ENCODE measurements around the gene RHBDF1. TPM values are rescaled to one million over a fixed set of nuclear protein-coding genes. Genes with fewer than 3 reads are reported as not detected.

The RHBDF1 gene
- polyA plus RNA-seq, 3 donors: 0.20 TPM; not detected in 2

DNA sequence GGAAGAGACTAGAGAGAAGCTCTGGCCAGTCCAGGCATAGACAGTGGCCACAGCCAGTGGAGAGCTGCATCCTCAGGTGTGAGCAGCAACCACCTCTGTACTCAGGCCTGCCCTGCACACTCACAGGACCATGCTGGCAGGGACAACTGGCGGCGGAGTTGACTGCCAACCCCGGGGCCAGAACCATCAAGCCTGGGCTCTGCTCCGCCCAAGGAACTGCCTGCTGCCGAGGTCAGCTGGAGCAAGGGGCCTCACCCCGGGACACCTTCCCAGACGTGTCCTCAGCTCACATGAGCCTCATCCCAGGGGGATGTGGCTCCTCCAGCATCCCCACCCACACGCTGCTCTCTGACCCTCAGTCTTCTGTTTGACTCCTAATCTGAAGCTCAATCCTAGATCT lies 3.2 kb downstream of the RHBDF1 start:
- WGBS (ENCODE audit: insufficient coverage): 95% methylated on average over 7 of the region's 8 CpGs
- TF ChIP-seq, protein P1, sequence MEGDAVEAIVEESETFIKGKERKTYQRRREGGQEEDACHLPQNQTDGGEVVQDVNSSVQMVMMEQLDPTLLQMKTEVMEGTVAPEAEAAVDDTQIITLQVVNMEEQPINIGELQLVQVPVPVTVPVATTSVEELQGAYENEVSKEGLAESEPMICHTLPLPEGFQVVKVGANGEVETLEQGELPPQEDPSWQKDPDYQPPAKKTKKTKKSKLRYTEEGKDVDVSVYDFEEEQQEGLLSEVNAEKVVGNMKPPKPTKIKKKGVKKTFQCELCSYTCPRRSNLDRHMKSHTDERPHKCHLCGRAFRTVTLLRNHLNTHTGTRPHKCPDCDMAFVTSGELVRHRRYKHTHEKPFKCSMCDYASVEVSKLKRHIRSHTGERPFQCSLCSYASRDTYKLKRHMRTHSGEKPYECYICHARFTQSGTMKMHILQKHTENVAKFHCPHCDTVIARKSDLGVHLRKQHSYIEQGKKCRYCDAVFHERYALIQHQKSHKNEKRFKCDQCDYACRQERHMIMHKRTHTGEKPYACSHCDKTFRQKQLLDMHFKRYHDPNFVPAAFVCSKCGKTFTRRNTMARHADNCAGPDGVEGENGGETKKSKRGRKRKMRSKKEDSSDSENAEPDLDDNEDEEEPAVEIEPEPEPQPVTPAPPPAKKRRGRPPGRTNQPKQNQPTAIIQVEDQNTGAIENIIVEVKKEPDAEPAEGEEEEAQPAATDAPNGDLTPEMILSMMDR (IDR thresholded peaks at IDR 0.05): no peak
- DNase-seq: no peak
- Histone ChIP-seq H3K36me3 (replicated peaks in 1 of 2; ENCODE audit: control insufficient read depth in 1 of 2, insufficient read depth in 2 of 2, low read length in 2 of 2) (no peaks in the 10 kb centered on the region), H3K4me1 (ENCODE audit: control insufficient read depth in 1 of 2, insufficient read depth in 2 of 2, low read length in 2 of 2) (peaks cover 3 to 5% of the 10 kb centered on the region in 2 donors), H3K79me2 (ENCODE audit: insufficient read depth, low read length) (no peaks in the 10 kb centered on the region), H3K27ac (ENCODE audit: low read depth in 1 of 2, low read length in 2 of 2) (no peak overlapping the region), H3K4me2 (replicated peaks; ENCODE audit: extremely low read depth, low read length, poor library complexity, severe bottlenecking) (no peak overlapping the region), H3K27me3 (ENCODE audit: control insufficient read depth in 2 of 2, insufficient read depth in 2 of 2, low read length in 2 of 2) (peaks cover 13 to 45% of the 10 kb centered on the region in 2 donors), H3K4me3 (replicated peaks in 1 of 3; ENCODE audit: low read depth in 2 of 3, low read length in 3 of 3) (no peak overlapping the region), H2AFZ (ENCODE audit: insufficient read depth, low read depth, low read length, poor library complexity, severe bottlenecking) (no peak overlapping the region), H4K20me1 (ENCODE audit: insufficient read depth, low read length) (no peaks in the 10 kb centered on the region), H3K9ac (ENCODE audit: insufficient read depth, low read length, poor library complexity, severe bottlenecking) (no peak overlapping the region), H3K9me3 (replicated peaks in 1 of 2; ENCODE audit: control insufficient read depth in 1 of 2, insufficient read depth in 1 of 2, low read length in 2 of 2) (peaks cover 0 to 6% of the 10 kb centered on the region in 2 donors)
- H3K36me3 Mint-ChIP-seq: peaks cover 0 to 3% of the 10 kb centered on the region in 2 donors
- H3K27me3 Mint-ChIP-seq (ENCODE audit: low read depth in 3 of 3): peaks cover 40 to 66% (median 46%) of the 10 kb centered on the region in 3 donors
- intact Hi-C loops (cut with micrococcal nuclease): no loop called here
- peaks cover 12% of the 10 kb centered on the region for H3K4me1 Mint-ChIP-seq
- no peak overlapping the region for H3K27ac Mint-ChIP-seq
- no peak overlapping the region for H3K4me3 Mint-ChIP-seq
- H3K9me3 Mint-ChIP-seq: peaks cover 0 to 9% (median 3%) of the 10 kb centered on the region in 7 donors

DNA sequence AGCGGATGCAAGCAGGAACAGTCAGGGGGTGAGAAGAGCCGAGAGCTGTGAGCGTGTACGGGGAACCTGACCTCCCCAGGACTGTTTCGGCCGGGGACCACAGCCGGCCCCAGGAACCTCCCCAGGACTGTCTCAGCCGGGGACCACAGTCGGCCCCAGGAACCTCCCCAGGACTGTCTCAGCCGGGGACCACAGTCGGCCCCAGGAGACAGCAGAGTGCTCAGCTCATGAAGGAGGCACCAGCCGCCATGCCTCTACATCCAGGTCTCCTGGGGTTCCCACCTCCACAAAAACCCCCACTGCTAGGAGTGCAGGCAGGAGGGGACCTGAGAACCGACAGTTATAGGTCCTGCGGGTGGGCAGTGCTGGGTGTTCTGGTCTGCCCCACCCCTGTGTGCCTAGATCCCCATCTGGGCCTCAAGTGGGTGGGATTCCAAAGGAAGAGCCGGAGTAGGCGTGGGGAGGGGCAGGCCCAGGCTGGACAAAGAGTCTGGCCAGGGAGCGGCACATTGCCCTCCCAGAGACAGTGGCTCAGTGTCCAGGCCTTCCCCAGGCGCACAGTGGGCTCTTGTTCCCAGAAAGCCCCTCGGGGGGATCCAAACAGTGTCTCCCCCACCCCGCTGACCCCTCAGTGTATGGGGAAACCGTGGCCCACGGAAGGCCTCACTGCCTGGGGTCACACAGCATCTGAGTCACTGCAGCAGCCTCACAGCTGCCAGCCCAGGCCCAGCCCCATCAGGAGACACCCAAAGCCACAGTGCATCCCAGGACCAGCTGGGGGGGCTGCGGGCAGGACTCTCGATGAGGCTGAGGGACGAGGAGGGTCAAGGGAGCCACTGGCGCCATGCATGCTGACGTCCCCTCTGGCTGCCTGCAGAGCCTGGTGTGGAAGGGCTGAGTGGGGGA lies 4.3 kb downstream of the RHBDF1 start:
- Histone ChIP-seq H2AFZ (ENCODE audit: insufficient read depth, low read depth, low read length, poor library complexity, severe bottlenecking) (no peak overlapping the region), H3K27ac (ENCODE audit: low read depth in 1 of 2, low read length in 2 of 2) (no peak overlapping the region), H4K20me1 (ENCODE audit: insufficient read depth, low read length) (no peaks in the 10 kb centered on the region), H3K4me3 (replicated peaks in 1 of 3; ENCODE audit: low read depth in 2 of 3, low read length in 3 of 3) (no peak overlapping the region), H3K27me3 (ENCODE audit: control insufficient read depth in 2 of 2, insufficient read depth in 2 of 2, low read length in 2 of 2) (peaks cover 10 to 35% of the 10 kb centered on the region in 2 donors), H3K9ac (ENCODE audit: insufficient read depth, low read length, poor library complexity, severe bottlenecking) (no peak overlapping the region), H3K4me1 (ENCODE audit: control insufficient read depth in 1 of 2, insufficient read depth in 2 of 2, low read length in 2 of 2) (peaks cover 3 to 5% of the 10 kb centered on the region in 2 donors), H3K9me3 (replicated peaks in 1 of 2; ENCODE audit: control insufficient read depth in 1 of 2, insufficient read depth in 1 of 2, low read length in 2 of 2) (peaks cover 0 to 5% of the 10 kb centered on the region in 2 donors), H3K79me2 (ENCODE audit: insufficient read depth, low read length) (no peaks in the 10 kb centered on the region), H3K4me2 (replicated peaks; ENCODE audit: extremely low read depth, low read length, poor library complexity, severe bottlenecking) (no peak overlapping the region), H3K36me3 (replicated peaks in 1 of 2; ENCODE audit: control insufficient read depth in 1 of 2, insufficient read depth in 2 of 2, low read length in 2 of 2) (no peaks in the 10 kb centered on the region)
- intact Hi-C loops (cut with micrococcal nuclease): no loop called here
- no peak overlapping the region for H3K27ac Mint-ChIP-seq
- TF ChIP-seq, protein P1 (IDR thresholded peaks at IDR 0.05): no peak
- H3K27me3 Mint-ChIP-seq (ENCODE audit: low read depth in 3 of 3): peaks cover 29 to 57% (median 35%) of the 10 kb centered on the region in 3 donors
- DNase-seq: no peak
- no peak overlapping the region for H3K4me3 Mint-ChIP-seq
- 95% methylated on average over 22 of the region's 27 CpGs for WGBS (ENCODE audit: insufficient coverage)
- peaks cover 12% of the 10 kb centered on the region for H3K4me1 Mint-ChIP-seq
- peaks cover 0 to 3% of the 10 kb centered on the region in 2 donors for H3K36me3 Mint-ChIP-seq
- H3K9me3 Mint-ChIP-seq: peaks cover 0 to 9% (median 3%) of the 10 kb centered on the region in 7 donors
